CD4-positive, alpha-beta memory T cell (primary cell): ENCODE data around the gene PRR14. TPM values are rescaled to one million over a fixed set of nuclear protein-coding genes. Genes with fewer than 3 reads are reported as not detected.

Experiments
- CTCF ChIA-PET: fragments of 350-600 bp; sonication (Branson Sonifier 250); formaldehyde crosslinking; loops from one replicate; lab custom pipeline; 2021; ENCODE audit warnings: inconsistent platforms; ENCODE audit not compliant: partially characterized antibody; lab: Charles Lee
- POLR2A ChIA-PET: fragments of 350-600 bp; sonication (Branson Sonifier 250); formaldehyde crosslinking; loops from one replicate; lab custom pipeline; 2021; ENCODE audit not compliant: partially characterized antibody; lab: Charles Lee
- DNase-seq, 5 donors: peaks; one replicate each; pipeline versions ENCODE4 v3.0.0 to v3.0.0-alpha.2; 2020 to 2022; ENCODE audit warnings: mixed read lengths in 1 of 5
- H3K27ac ChIP-seq: one replicate; pipeline ENCODE4 v1.7.0; 2013; ENCODE audit warnings: low read depth, low read length
- H3K27me3 ChIP-seq: 2 replicates; pipeline ENCODE4 v1.7.0; 2013; ENCODE audit warnings: mild to moderate bottlenecking, low read length, moderate library complexity; ENCODE audit not compliant: insufficient read depth
- H3K36me3 ChIP-seq: 2 replicates; pipeline ENCODE4 v1.7.0; 2013; ENCODE audit warnings: mild to moderate bottlenecking, low read length, moderate library complexity; ENCODE audit not compliant: insufficient read depth
- H3K4me1 ChIP-seq: 2 replicates; pipeline ENCODE4 v1.7.0; 2013; ENCODE audit warnings: mild to moderate bottlenecking, low read length, moderate library complexity; ENCODE audit not compliant: insufficient read depth
- H3K4me3 ChIP-seq, 2 donors: one replicate each; pipeline ENCODE4 v1.7.0; 2013; ENCODE audit warnings: low read length in 2 of 2, mild to moderate bottlenecking in 1 of 2
- H3K9me3 ChIP-seq, 2 donors: one replicate each; pipeline ENCODE4 v1.7.0; 2013; ENCODE audit warnings: low read length in 2 of 2, control low read depth in 1 of 2; ENCODE audit not compliant: control insufficient read depth in 1 of 2
- H3K27ac Mint-ChIP-seq, 7 donors: one replicate each; pipeline ENCODE4 v1.8.0; 2020 to 2021; ENCODE audit warnings: mixed read lengths in 7 of 7, mild to moderate bottlenecking in 6 of 7, inconsistent platforms in 3 of 7, moderate library complexity in 3 of 7
- H3K27me3 Mint-ChIP-seq, 2 donors: one replicate each; pipeline ENCODE4 v1.8.0; 2020 to 2021; ENCODE audit warnings: mixed read lengths in 2 of 2
- H3K36me3 Mint-ChIP-seq, 2 donors: one replicate each; pipeline ENCODE4 v1.8.0; 2020 to 2021; ENCODE audit warnings: mixed read lengths in 2 of 2, inconsistent platforms in 1 of 2, mild to moderate bottlenecking in 1 of 2
- H3K4me1 Mint-ChIP-seq, 4 donors: one replicate each; pipeline ENCODE4 v1.8.0; 2020 to 2021; ENCODE audit warnings: mixed read lengths in 4 of 4, mild to moderate bottlenecking in 1 of 4
- H3K4me3 Mint-ChIP-seq, 8 donors: one replicate each; pipeline ENCODE4 v1.8.0; 2020 to 2021; ENCODE audit warnings: mixed read lengths in 8 of 8, mild to moderate bottlenecking in 7 of 8, moderate library complexity in 6 of 8, inconsistent platforms in 3 of 8
- H3K9me3 Mint-ChIP-seq, 8 donors: one replicate each; pipeline ENCODE4 v1.8.0; 2020 to 2021; ENCODE audit warnings: mixed read lengths in 8 of 8, mild to moderate bottlenecking in 5 of 8, inconsistent platforms in 3 of 8, moderate library complexity in 1 of 8
- intact Hi-C: fragments of 100-400 bp; cut with micrococcal nuclease; formaldehyde crosslinking; loops from one replicate; pipeline ENCODE4 v1.15.1; 2023
- polyA plus RNA-seq, 2 donors: library from polyadenylated mRNA; unstranded; fragments of 300-500 nt; fragmentation: Illumina TruSeq; gene quantifications; one replicate each; pipeline ENCODE4 v1.2.3, GENCODE V29; 2021
- total RNA-seq, 2 experiments: library from RNA; stranded (reverse); gene quantifications; one replicate each; pipeline ENCODE4 v1.2.3, GENCODE V29; 2021

The PRR14 gene
- total and polyA plus RNA-seq, 4 experiments from 2014 or later, result 8.7 to 100 (median 59.0) TPM

- H3K27ac Mint-ChIP-seq, result peak overlapping the region; percentile 86 to 97 (median 90)
- peak overlapping the region; percentile 79 to 100 (median 86) for H3K4me3 Mint-ChIP-seq
- Histone ChIP-seq H3K27me3 (no peaks in the 10 kb centered on the region), H3K4me3 (no peak overlapping the region), H3K4me1 (peaks cover 34% of the 10 kb centered on the region), H3K27ac (peak overlapping the region; percentile 96), H3K9me3 (no peaks in the 10 kb centered on the region), H3K36me3 (peaks cover 35% of the 10 kb centered on the region)
- H3K27me3 Mint-ChIP-seq, result no peaks in the 10 kb centered on the region
- ChIA-PET POLR2A (interaction anchor here (1.2 kb wide), 1 partner anchor 42 kb away, joined by 3 read pairs; the partner anchor contains the start of gene ZNF689), CTCF (interaction anchor here (0.7 to 1.4 kb wide), 2 partner anchors 8 to 42 kb away, joined by 3 read pairs; no protein-coding TSS in a partner anchor)
- peaks cover 18 to 45% (median 31%) of the 10 kb centered on the region in 4 donors for H3K4me1 Mint-ChIP-seq
- DNase-seq, result no peak
- H3K36me3 Mint-ChIP-seq, result peaks cover 16 to 44% of the 10 kb centered on the region in 2 donors
- peaks cover 0 to 1% (median 0%) of the 10 kb centered on the region in 8 donors for H3K9me3 Mint-ChIP-seq
- intact Hi-C loops, result no loop called here
Observed at GRCh38 chr16:30652718-30653117, 2.0 kb downstream of the PRR14 start.

GRCh38 chr16:30654856-30655255 is 4.1 kb downstream of the PRR14 start:
- intact Hi-C loops, result loop anchor here (5.0 kb wide), 2 partner anchors 92 to 157 kb away; partner anchors contain the start of gene PHKG2
- H3K27ac ChIP-seq, result no peak overlapping the region
- H3K9me3 Mint-ChIP-seq, result peaks cover 0 to 7% (median 0%) of the 10 kb centered on the region in 8 donors
- H3K4me3 Mint-ChIP-seq, result no peak overlapping the region
- no peaks in the 10 kb centered on the region for H3K27me3 ChIP-seq
- H3K4me1 Mint-ChIP-seq, result peaks cover 18 to 57% (median 31%) of the 10 kb centered on the region in 4 donors
- H3K9me3 ChIP-seq, result no peaks in the 10 kb centered on the region
- CTCF ChIA-PET, result interaction anchor here (0.6 kb wide), 1 partner anchor 27 kb away, joined by 3 read pairs; no protein-coding TSS in a partner anchor
- DNase-seq, result no peak
- peaks cover 28% of the 10 kb centered on the region for H3K4me1 ChIP-seq
- H3K36me3 Mint-ChIP-seq, result peaks cover 16 to 54% of the 10 kb centered on the region in 2 donors
- no peak overlapping the region for H3K27ac Mint-ChIP-seq
- H3K36me3 ChIP-seq, result peaks cover 35% of the 10 kb centered on the region
- no peak overlapping the region for H3K4me3 ChIP-seq
- POLR2A ChIA-PET, result interaction anchor here (0.6 kb wide), 1 partner anchor 540 kb away, joined by 3 read pairs; no protein-coding TSS in a partner anchor
- no peaks in the 10 kb centered on the region for H3K27me3 Mint-ChIP-seq

GRCh38 chr16:30655815-30656347 is 5.1 kb downstream of the PRR14 start:
- Mint-ChIP-seq H3K27me3 (no peaks in the 10 kb centered on the region), H3K36me3 (peaks cover 21 to 53% of the 10 kb centered on the region in 2 donors), H3K4me1 (peaks cover 21 to 52% (median 33%) of the 10 kb centered on the region in 4 donors), H3K27ac (peak overlapping the region in 3 of 7 donors; percentile 37 to 76 (median 53)), H3K4me3 (peak overlapping the region in 2 of 8 donors; percentile 17 to 39), H3K9me3 (peaks cover 0 to 7% (median 0%) of the 10 kb centered on the region in 8 donors)
- Histone ChIP-seq H3K27me3 (no peaks in the 10 kb centered on the region), H3K4me3 (no peak overlapping the region), H3K4me1 (peaks cover 31% of the 10 kb centered on the region), H3K9me3 (no peaks in the 10 kb centered on the region), H3K27ac (no peak overlapping the region), H3K36me3 (peaks cover 35% of the 10 kb centered on the region)
- intact Hi-C loops, result loop anchor here (5.0 kb wide), 2 partner anchors 91 to 156 kb away; partner anchors contain the start of gene PHKG2
- no peak for DNase-seq
- POLR2A ChIA-PET, result no interaction called here
- CTCF ChIA-PET, result interaction anchor here (1.1 kb wide), 1 partner anchor 27 kb away, joined by 3 read pairs; no protein-coding TSS in a partner anchor

- Histone ChIP-seq H3K36me3 (peaks cover 40% of the 10 kb centered on the region), H3K4me1 (peaks cover 36% of the 10 kb centered on the region), H3K9me3 (no peaks in the 10 kb centered on the region), H3K27ac (peak overlapping the region; percentile 78), H3K27me3 (no peaks in the 10 kb centered on the region), H3K4me3 (no peak overlapping the region)
- DNase-seq, result no peak
- Mint-ChIP-seq H3K36me3 (peaks cover 25 to 53% of the 10 kb centered on the region in 2 donors), H3K27ac (peak overlapping the region; percentile 53 to 96 (median 89)), H3K4me1 (peaks cover 24 to 55% (median 37%) of the 10 kb centered on the region in 4 donors), H3K9me3 (peaks cover 0 to 7% (median 0%) of the 10 kb centered on the region in 8 donors), H3K4me3 (peak overlapping the region in 5 of 8 donors; percentile 17 to 67 (median 38)), H3K27me3 (no peaks in the 10 kb centered on the region)
- ChIA-PET POLR2A (interaction anchor here (1.1 kb wide), 1 partner anchor 227 kb away, joined by 3 read pairs; the partner anchor contains the start of gene DCTPP1), CTCF (interaction anchor here (1.0 to 1.1 kb wide), 2 partner anchors 28 to 38 kb away, joined by 3 to 4 read pairs; no protein-coding TSS in a partner anchor)
- intact Hi-C loops, result loop anchor here (5.0 kb wide), 2 partner anchors 91 to 156 kb away; partner anchors contain the start of gene PHKG2
Observed at GRCh38 chr16:30656388-30656787, 5.6 kb downstream of the PRR14 start.

GRCh38 chr16:30656974-30657865 is 6.5 kb downstream of the PRR14 start:
- intact Hi-C loops, result loop anchor here (5.0 kb wide), 2 partner anchors 90 to 155 kb away; partner anchors contain the start of gene PHKG2
- DNase-seq, result peak in 1 of 5 donors; percentile 12
- peaks cover 26 to 56% (median 39%) of the 10 kb centered on the region in 4 donors for H3K4me1 Mint-ChIP-seq
- peak overlapping the region; percentile 93 to 98 (median 94) for H3K27ac Mint-ChIP-seq
- H3K9me3 ChIP-seq, result no peaks in the 10 kb centered on the region
- H3K36me3 ChIP-seq, result peaks cover 47% of the 10 kb centered on the region
- H3K36me3 Mint-ChIP-seq, result peaks cover 32 to 55% of the 10 kb centered on the region in 2 donors
- H3K9me3 Mint-ChIP-seq, result peaks cover 0 to 7% (median 0%) of the 10 kb centered on the region in 8 donors
- H3K4me1 ChIP-seq, result peaks cover 39% of the 10 kb centered on the region
- H3K4me3 Mint-ChIP-seq, result peak overlapping the region; percentile 78 to 84 (median 82)
- H3K27ac ChIP-seq, result peak overlapping the region; percentile 78
- ChIA-PET POLR2A (interaction anchor here (0.7 to 2.9 kb wide), 7 partner anchors 24 to 592 kb away, joined by 3 to 25 read pairs (median 5); partner anchors contain the start of genes ALDOA, DCTPP1, SEPTIN1 and ZNF771), CTCF (interaction anchor here (1.0 kb wide), 1 partner anchor 37 kb away, joined by 4 read pairs; no protein-coding TSS in a partner anchor)
- H3K27me3 Mint-ChIP-seq, result no peaks in the 10 kb centered on the region
- H3K4me3 ChIP-seq, result peak overlapping the region; percentile 38 to 54
- H3K27me3 ChIP-seq, result no peaks in the 10 kb centered on the region
